BLaER1 treated with 17β-estradiol and CSF1 and Interleukin-3, amounts not matched to agents 10 nM and 100 nM (cell line): Measurements from ENCODE around the gene RRP1.

ENCODE experiments used
- H3K27ac ChIP-seq, 11 experiments: shearing (Covaris generic); formaldehyde crosslinking; 2 replicates each; pipeline ENCODE4 v1.8.1; 2022
- H3K27me3 ChIP-seq, 11 experiments: shearing (Covaris generic); formaldehyde crosslinking; 2 replicates each; pipeline ENCODE4 v1.8.1; 2022
- H3K36me3 ChIP-seq, 11 experiments: shearing (Covaris generic); formaldehyde crosslinking; 2 replicates each; pipeline ENCODE4 v1.8.1; 2022
- H3K4me1 ChIP-seq, 10 experiments: shearing (Covaris generic); formaldehyde crosslinking; 2 replicates each; pipeline ENCODE4 v1.8.1; 2022
- H3K4me2 ChIP-seq, 11 experiments: shearing (Covaris generic); formaldehyde crosslinking; 2 replicates each; pipeline ENCODE4 v1.8.1; 2022
- H3K4me3 ChIP-seq, 10 experiments: shearing (Covaris generic); formaldehyde crosslinking; 2 replicates each; pipeline ENCODE4 v1.8.1; 2022
- H3K9ac ChIP-seq, 11 experiments: shearing (Covaris generic); formaldehyde crosslinking; 2 replicates each; pipeline ENCODE4 v1.8.1; 2022
- H3K9me3 ChIP-seq, 11 experiments: shearing (Covaris generic); formaldehyde crosslinking; replicated peaks in 1 of 11; 2 replicates each; pipeline ENCODE4 v1.8.1; 2022
- H4K20me1 ChIP-seq, 11 experiments: shearing (Covaris generic); formaldehyde crosslinking; 2 replicates each; pipeline ENCODE4 v1.8.1; 2022
- Cebpa-rat ChIP-seq, 11 experiments: shearing (Covaris generic); IDR thresholded peaks; 2 replicates each; pipeline ENCODE4 v1.8.1; 2022

The RRP1 gene

GRCh38 chr21:43810505-43811261 lies 21.3 kb downstream of the RRP1 start:
- Histone ChIP-seq H3K27ac (peak overlapping the region; percentile 31 to 99 (median 94); a peak in 20 of 22 replicates), H3K4me1 (peaks cover 82 to 97% (median 95%) of the 10 kb centered on the region in 10 experiments), H3K36me3 (peaks cover 0 to 45% (median 18%) of the 10 kb centered on the region in 11 experiments; a peak in 17 of 22 replicates), H3K4me3 (peak overlapping the region in 9 of 10 experiments; percentile 49 to 76 (median 55); a peak in 17 of 20 replicates), H3K4me2 (peak overlapping the region; percentile 87 to 99 (median 95)), H3K9me3 (no peaks in the 10 kb centered on the region), H4K20me1 (peaks cover 0 to 20% (median 0%) of the 10 kb centered on the region in 11 experiments; a peak in 4 of 22 replicates), H3K27me3 (no peaks in the 10 kb centered on the region), H3K9ac (peak overlapping the region; percentile 65 to 89 (median 76))
- no peak for TF ChIP-seq Cebpa-rat (IDR thresholded peaks at IDR 0.05)

- Histone ChIP-seq H4K20me1 (peaks cover 0 to 24% (median 0%) of the 10 kb centered on the region in 11 experiments; a peak in 4 of 22 replicates), H3K9me3 (no peaks in the 10 kb centered on the region), H3K4me3 (peak overlapping the region; percentile 1 to 76 (median 55); a peak in 18 of 20 replicates), H3K4me2 (peak overlapping the region; percentile 87 to 99 (median 95)), H3K27me3 (no peaks in the 10 kb centered on the region), H3K9ac (peak overlapping the region; percentile 65 to 89 (median 76)), H3K36me3 (peaks cover 0 to 39% (median 13%) of the 10 kb centered on the region in 11 experiments; a peak in 15 of 22 replicates), H3K4me1 (peaks cover 80 to 97% (median 94%) of the 10 kb centered on the region in 10 experiments), H3K27ac (peak overlapping the region; percentile 31 to 99 (median 94); a peak in 21 of 22 replicates)
- TF ChIP-seq Cebpa-rat (IDR thresholded peaks at IDR 0.05), result no peak
Measured at GRCh38 chr21:43811262-43812105, 22.1 kb downstream of the RRP1 start.

GRCh38 chr21:43812139-43812821 lies 22.9 kb downstream of the RRP1 start:
- H3K9me3 ChIP-seq, result no peaks in the 10 kb centered on the region
- H3K27ac ChIP-seq, result peak overlapping the region in 10 of 11 experiments; percentile 39 to 99 (median 94); a peak in 20 of 22 replicates
- peaks cover 78 to 97% (median 94%) of the 10 kb centered on the region in 10 experiments for H3K4me1 ChIP-seq
- peak overlapping the region; percentile 65 to 89 (median 76) for H3K9ac ChIP-seq
- peak overlapping the region; percentile 1 to 76 (median 55); a peak in 18 of 20 replicates for H3K4me3 ChIP-seq
- peak in 7 of 11 experiments; percentile 27 to 95 (median 82); a peak in 12 of 22 replicates for TF ChIP-seq Cebpa-rat (IDR thresholded peaks at IDR 0.05)
- peaks cover 0 to 28% (median 0%) of the 10 kb centered on the region in 11 experiments; a peak in 4 of 22 replicates for H4K20me1 ChIP-seq
- peak overlapping the region; percentile 87 to 99 (median 95) for H3K4me2 ChIP-seq
- peaks cover 0 to 31% (median 13%) of the 10 kb centered on the region in 11 experiments; a peak in 13 of 22 replicates for H3K36me3 ChIP-seq
- H3K27me3 ChIP-seq, result no peaks in the 10 kb centered on the region

- no peak overlapping the region for H3K4me3 ChIP-seq
Measured at GRCh38 chr21:43812957-43813655, 23.7 kb downstream of the RRP1 start.

GRCh38 chr21:43813656-43813980 lies 24.2 kb downstream of the RRP1 start:
- H3K4me3 ChIP-seq, result no peak overlapping the region
- H3K4me2 ChIP-seq, result peak overlapping the region in 10 of 11 experiments; percentile 87 to 99 (median 96); a peak in 17 of 22 replicates
- peak overlapping the region in 7 of 11 experiments; percentile 24 to 89 (median 74); a peak in 4 of 22 replicates for H3K9ac ChIP-seq
- H3K27ac ChIP-seq, result peak overlapping the region in 8 of 11 experiments; percentile 77 to 99 (median 95); a peak in 14 of 22 replicates
- peaks cover 0 to 6% (median 4%) of the 10 kb centered on the region in 11 experiments; a peak in 11 of 22 replicates for H3K9me3 ChIP-seq
- no peak for TF ChIP-seq Cebpa-rat (IDR thresholded peaks at IDR 0.05)
- H3K4me1 ChIP-seq, result peaks cover 74 to 97% (median 94%) of the 10 kb centered on the region in 10 experiments
- H3K36me3 ChIP-seq, result peaks cover 0 to 18% (median 3%) of the 10 kb centered on the region in 11 experiments; a peak in 12 of 22 replicates
- no peaks in the 10 kb centered on the region for H3K27me3 ChIP-seq
- H4K20me1 ChIP-seq, result peaks cover 0 to 35% (median 0%) of the 10 kb centered on the region in 11 experiments; a peak in 4 of 22 replicates

More at GRCh38 chr21:43812957-43813655, 23.7 kb downstream of the RRP1 start:
- Histone ChIP-seq H3K9ac (peak overlapping the region in 9 of 11 experiments; percentile 24 to 89 (median 75); a peak in 12 of 22 replicates), H3K4me1 (peaks cover 78 to 97% (median 94%) of the 10 kb centered on the region in 10 experiments), H3K27me3 (no peaks in the 10 kb centered on the region), H3K36me3 (peaks cover 0 to 23% (median 8%) of the 10 kb centered on the region in 11 experiments; a peak in 14 of 22 replicates), H3K9me3 (peaks cover 0 to under 1% (median 0%) of the 10 kb centered on the region in 11 experiments; a peak in 1 of 22 replicates), H3K4me2 (peak overlapping the region; percentile 87 to 99 (median 95); a peak in 21 of 22 replicates), H4K20me1 (peaks cover 0 to 35% (median 0%) of the 10 kb centered on the region in 11 experiments; a peak in 4 of 22 replicates), H3K27ac (peak overlapping the region in 9 of 11 experiments; percentile 64 to 99 (median 95); a peak in 17 of 22 replicates)
- TF ChIP-seq Cebpa-rat (IDR thresholded peaks at IDR 0.05), result no peak

- no peak overlapping the region for H3K4me3 ChIP-seq
- TF ChIP-seq Cebpa-rat (IDR thresholded peaks at IDR 0.05), result no peak
- no peaks in the 10 kb centered on the region for H3K27me3 ChIP-seq
- H3K9ac ChIP-seq, result 0 out of 22 replicates have a peak overlapping the region, but pooled peaks of 1 of the 11 experiments have one; percentile 7
- peaks cover 0 to 13% (median 9%) of the 10 kb centered on the region in 11 experiments; a peak in 14 of 22 replicates for H3K9me3 ChIP-seq
- peaks cover 66 to 97% (median 93%) of the 10 kb centered on the region in 10 experiments for H3K4me1 ChIP-seq
- H3K4me2 ChIP-seq, result peak overlapping the region in 7 of 11 experiments; percentile 18 to 99 (median 42); a peak in 11 of 22 replicates
- H3K27ac ChIP-seq, result peak overlapping the region in 3 of 11 experiments; percentile 6 to 94 (median 22); a peak in 5 of 22 replicates
- peaks cover 0 to 32% (median 0%) of the 10 kb centered on the region in 11 experiments; a peak in 4 of 22 replicates for H4K20me1 ChIP-seq
- H3K36me3 ChIP-seq, result peaks cover 0 to 9% (median 4%) of the 10 kb centered on the region in 11 experiments; a peak in 7 of 22 replicates
Measured at GRCh38 chr21:43814215-43815106, 25.1 kb downstream of the RRP1 start.
